ENCODE results near the gene RFPL3. TPM values are rescaled to one million over a fixed set of nuclear protein-coding genes. Genes with fewer than 3 reads are reported as not detected.

The RFPL3 gene
- polyA plus RNA-seq, 3 donors = not detected

- intact Hi-C loops (cut with micrococcal nuclease) = no loop called here
- H3K36me3 Mint-ChIP-seq = no peaks in the 10 kb centered on the region
- H3K27me3 ChIP-seq (ENCODE audit: control insufficient read depth in 2 of 2, insufficient read depth in 2 of 2, low read length in 2 of 2) = no peaks in the 10 kb centered on the region
- 70% methylated on average over 7 of the region's 10 CpGs for WGBS (ENCODE audit: insufficient coverage)
- no peaks in the 10 kb centered on the region for H3K79me2 ChIP-seq (ENCODE audit: insufficient read depth, low read length)
- no peak overlapping the region for H3K4me3 Mint-ChIP-seq
- H2AFZ ChIP-seq (ENCODE audit: insufficient read depth, low read depth, low read length, poor library complexity, severe bottlenecking) = no peak overlapping the region
- no peak overlapping the region for H3K27ac ChIP-seq (ENCODE audit: low read depth in 1 of 2, low read length in 2 of 2)
- H3K4me1 Mint-ChIP-seq = no peaks in the 10 kb centered on the region
- peaks cover 5 to 14% (median 10%) of the 10 kb centered on the region in 3 donors for H3K27me3 Mint-ChIP-seq (ENCODE audit: low read depth in 3 of 3)
- no peaks in the 10 kb centered on the region for H4K20me1 ChIP-seq (ENCODE audit: insufficient read depth, low read length)
- no peak for DNase-seq
- no peaks in the 10 kb centered on the region for H3K9me3 ChIP-seq (replicated peaks in 1 of 2; ENCODE audit: control insufficient read depth in 1 of 2, insufficient read depth in 1 of 2, low read length in 2 of 2)
- H3K9me3 Mint-ChIP-seq = peaks cover 0 to 1% (median 0%) of the 10 kb centered on the region in 7 donors
- H3K36me3 ChIP-seq (replicated peaks in 1 of 2; ENCODE audit: control insufficient read depth in 1 of 2, insufficient read depth in 2 of 2, low read length in 2 of 2) = no peaks in the 10 kb centered on the region
- no peak for TF ChIP-seq CTCF (IDR thresholded peaks at IDR 0.05)
- no peak overlapping the region for H3K4me2 ChIP-seq (replicated peaks; ENCODE audit: extremely low read depth, low read length, poor library complexity, severe bottlenecking)
- no peak overlapping the region for H3K9ac ChIP-seq (ENCODE audit: insufficient read depth, low read length, poor library complexity, severe bottlenecking)
- no peak overlapping the region for H3K4me3 ChIP-seq (replicated peaks in 1 of 3; ENCODE audit: low read depth in 2 of 3, low read length in 3 of 3)
- H3K27ac Mint-ChIP-seq = no peak overlapping the region
- no peaks in the 10 kb centered on the region for H3K4me1 ChIP-seq (ENCODE audit: control insufficient read depth in 1 of 2, insufficient read depth in 2 of 2, low read length in 2 of 2)
Observed at GRCh38 chr22:32335471-32335870, 22.2 kb upstream of the RFPL3 start.

- no peak for DNase-seq
- no peaks in the 10 kb centered on the region for H3K4me1 Mint-ChIP-seq
- H3K27ac Mint-ChIP-seq = no peak overlapping the region
- TF ChIP-seq CTCF (IDR thresholded peaks at IDR 0.05) = no peak
- no peaks in the 10 kb centered on the region for H3K4me1 ChIP-seq (ENCODE audit: control insufficient read depth in 1 of 2, insufficient read depth in 2 of 2, low read length in 2 of 2)
- 83% methylated on average over 10 of the region's 13 CpGs for WGBS (ENCODE audit: insufficient coverage)
- H3K4me3 Mint-ChIP-seq = no peak overlapping the region
- H3K27me3 Mint-ChIP-seq (ENCODE audit: low read depth in 3 of 3) = peaks cover 7 to 11% (median 9%) of the 10 kb centered on the region in 3 donors
- H3K9me3 ChIP-seq (replicated peaks in 1 of 2; ENCODE audit: control insufficient read depth in 1 of 2, insufficient read depth in 1 of 2, low read length in 2 of 2) = no peaks in the 10 kb centered on the region
- no peaks in the 10 kb centered on the region for H3K36me3 Mint-ChIP-seq
- no peaks in the 10 kb centered on the region for H3K27me3 ChIP-seq (ENCODE audit: control insufficient read depth in 2 of 2, insufficient read depth in 2 of 2, low read length in 2 of 2)
- H3K36me3 ChIP-seq (replicated peaks in 1 of 2; ENCODE audit: control insufficient read depth in 1 of 2, insufficient read depth in 2 of 2, low read length in 2 of 2) = no peaks in the 10 kb centered on the region
- intact Hi-C loops (cut with micrococcal nuclease) = no loop called here
- no peaks in the 10 kb centered on the region for H3K79me2 ChIP-seq (ENCODE audit: insufficient read depth, low read length)
- H2AFZ ChIP-seq (ENCODE audit: insufficient read depth, low read depth, low read length, poor library complexity, severe bottlenecking) = no peak overlapping the region
- H3K9me3 Mint-ChIP-seq = peaks cover 0 to 1% (median 0%) of the 10 kb centered on the region in 7 donors
- no peak overlapping the region for H3K9ac ChIP-seq (ENCODE audit: insufficient read depth, low read length, poor library complexity, severe bottlenecking)
- H4K20me1 ChIP-seq (ENCODE audit: insufficient read depth, low read length) = no peaks in the 10 kb centered on the region
- no peak overlapping the region for H3K4me2 ChIP-seq (replicated peaks; ENCODE audit: extremely low read depth, low read length, poor library complexity, severe bottlenecking)
- no peak overlapping the region for H3K4me3 ChIP-seq (replicated peaks in 1 of 3; ENCODE audit: low read depth in 2 of 3, low read length in 3 of 3)
- no peak overlapping the region for H3K27ac ChIP-seq (ENCODE audit: low read depth in 1 of 2, low read length in 2 of 2)
Observed at GRCh38 chr22:32336121-32336603, 21.5 kb upstream of the RFPL3 start.
